ENCODE measurements around the gene CELSR1.
A peak's percentile ranks its signal among the peaks of the same experiment; 100 is the strongest.

The CELSR1 gene

GRCh38 chr22:46553189-46553588, 15.8 kb upstream of the CELSR1 start:
- no peak for DNase-seq (ENCODE audit: low read depth)

GRCh38 chr22:46551996-46552395, 14.6 kb upstream of the CELSR1 start:
- no peak for DNase-seq (ENCODE audit: low read depth)

GRCh38 chr22:46551321-46551720, 13.9 kb upstream of the CELSR1 start:
- no peak for DNase-seq (ENCODE audit: low read depth)

GRCh38 chr22:46549971-46550641, 12.7 kb upstream of the CELSR1 start:
- DNase-seq (ENCODE audit: low read depth), result no peak

GRCh38 chr22:46549563-46549840, 12.1 kb upstream of the CELSR1 start:
- DNase-seq (ENCODE audit: low read depth), result no peak

GRCh38 chr22:46547883-46548244, 10.4 kb upstream of the CELSR1 start:
- peak; percentile 31 for DNase-seq (ENCODE audit: low read depth)

GRCh38 chr22:46547179-46547882, 9.9 kb upstream of the CELSR1 start:
- no peak for DNase-seq (ENCODE audit: low read depth)

- no peak for DNase-seq (ENCODE audit: low read depth)
Measured at GRCh38 chr22:46546466-46547178, 9.2 kb upstream of the CELSR1 start.

- DNase-seq (ENCODE audit: low read depth), result no peak
Measured at GRCh38 chr22:46545086-46545792, 7.8 kb upstream of the CELSR1 start.

- DNase-seq (ENCODE audit: low read depth), result peak; percentile 32
Measured at GRCh38 chr22:46542011-46542985, 4.9 kb upstream of the CELSR1 start.

- DNase-seq (ENCODE audit: low read depth), result no peak
Measured at GRCh38 chr22:46541536-46541935, 4.1 kb upstream of the CELSR1 start.

- no peak for DNase-seq (ENCODE audit: low read depth)
Measured at GRCh38 chr22:46540874-46541273, 3.5 kb upstream of the CELSR1 start.

- no peak for DNase-seq (ENCODE audit: low read depth)
Measured at GRCh38 chr22:46539169-46539568, 1.7 kb upstream of the CELSR1 start.

GRCh38 chr22:46538814-46539160, 1.4 kb upstream of the CELSR1 start:
- DNase-seq (ENCODE audit: low read depth), result no peak

- no peak for DNase-seq (ENCODE audit: low read depth)
Measured at GRCh38 chr22:46537946-46538813, 760 bp upstream of the CELSR1 start.

GRCh38 chr22:46536537-46537224, 739 bp downstream of the CELSR1 start:
- DNase-seq (ENCODE audit: low read depth), result no peak

- no peak for DNase-seq (ENCODE audit: low read depth)
Measured at GRCh38 chr22:46535876-46536536, 1.4 kb downstream of the CELSR1 start.

- no peak for DNase-seq (ENCODE audit: low read depth)
Measured at GRCh38 chr22:46534901-46535630, 2.4 kb downstream of the CELSR1 start.
